Activated CD8-positive, alpha-beta T cell treated with anti-CD3 and anti-CD28 coated beads for 36 hours (primary cell): ENCODE data around the gene ASTN2. TPM values are rescaled to one million over a fixed set of nuclear protein-coding genes. Genes with fewer than 3 reads are reported as not detected.

Source experiments
- ATAC-seq: fragments of 200-7000 bp; cut with Tn5 transposase; one replicate; pipeline ENCODE4 v1.10.0; 2021; ENCODE audit warnings: mild to moderate bottlenecking, moderate library complexity
- CTCF ChIA-PET: fragments of 350-600 bp; sonication (Branson Sonifier 250); formaldehyde crosslinking; loops from one replicate; lab custom pipeline; 2021; ENCODE audit warnings: antibody characterized with exemption; lab: Charles Lee
- POLR2A ChIA-PET: fragments of 350-600 bp; sonication (Branson Sonifier 250); formaldehyde crosslinking; loops from one replicate; lab custom pipeline; 2021; ENCODE audit warnings: antibody characterized with exemption; lab: Charles Lee
- DNase-seq: peaks from one replicate; pipeline ENCODE4 v3.0.0-alpha.2; 2020
- H3K27ac Mint-ChIP-seq: one replicate; pipeline ENCODE4 v1.8.0; 2021; ENCODE audit warnings: mild to moderate bottlenecking, mixed read lengths
- H3K27me3 Mint-ChIP-seq: one replicate; pipeline ENCODE4 v1.8.0; 2021; ENCODE audit warnings: mixed read lengths
- H3K36me3 Mint-ChIP-seq: one replicate; pipeline ENCODE4 v1.8.0; 2021; ENCODE audit warnings: low read depth, mixed read lengths
- H3K4me1 Mint-ChIP-seq: one replicate; pipeline ENCODE4 v1.8.0; 2021; ENCODE audit warnings: low read depth, mixed read lengths
- H3K4me3 Mint-ChIP-seq: one replicate; pipeline ENCODE4 v1.8.0; 2021; ENCODE audit warnings: mild to moderate bottlenecking, moderate library complexity, mixed read lengths
- H3K9me3 Mint-ChIP-seq: one replicate; pipeline ENCODE4 v1.8.0; 2021; ENCODE audit warnings: mixed read lengths
- CTCF ChIP-seq: fragments of 200-600 bp; IDR thresholded peaks from one replicate; pipeline ENCODE4 v1.8.0; 2022; ENCODE audit warnings: antibody characterized with exemption, mild to moderate bottlenecking
- intact Hi-C: fragments of 100-400 bp; cut with micrococcal nuclease; formaldehyde crosslinking; loops from one replicate; pipeline ENCODE4 v1.10.0; 2022
- total RNA-seq, 2 experiments: library from RNA; stranded (reverse); gene quantifications; one replicate each; pipeline ENCODE4 v1.2.3, GENCODE V29; 2021

The ASTN2 gene
- total RNA-seq, 2 experiments from 2014 or later: 5.2 to 5.7 TPM

DNA sequence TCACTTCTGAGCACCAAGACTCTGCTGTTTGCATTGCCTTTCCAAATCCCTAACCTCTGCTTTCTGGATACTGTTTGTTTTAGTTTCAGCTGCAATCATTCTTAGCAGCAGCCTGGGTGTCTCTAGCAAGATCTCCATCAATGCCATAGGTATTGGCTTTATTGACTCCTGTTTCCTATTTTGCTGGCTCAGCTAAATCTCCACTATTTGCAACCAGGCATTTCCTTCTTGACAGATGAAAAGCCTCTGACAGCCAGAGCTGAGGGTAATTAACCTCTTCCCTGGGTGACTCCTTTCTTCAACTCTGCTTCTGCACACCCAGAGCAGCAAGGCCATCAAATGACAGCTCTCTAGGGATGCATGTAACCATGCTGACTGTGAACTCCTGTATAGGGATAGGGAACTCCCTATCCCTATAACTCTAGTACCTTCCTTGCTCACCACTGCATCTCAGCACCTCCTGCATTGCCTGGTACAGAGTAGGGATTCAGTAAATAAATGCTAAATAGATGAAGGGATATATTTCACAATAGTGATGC lies 434.2 kb downstream of the ASTN2 start:
- no peak for ATAC-seq
- no peak for TF ChIP-seq CTCF

GRCh38 chr9:116979456-116979855 lies 435.4 kb downstream of the ASTN2 start:
- ChIA-PET CTCF (no interaction called here), POLR2A (no interaction called here)
- Mint-ChIP-seq H3K9me3 (no peaks in the 10 kb centered on the region), H3K36me3 (no peaks in the 10 kb centered on the region), H3K27ac (no peak overlapping the region), H3K27me3 (peaks cover 2% of the 10 kb centered on the region), H3K4me1 (no peaks in the 10 kb centered on the region), H3K4me3 (no peak overlapping the region)
- intact Hi-C loops: no loop called here
- no peak for TF ChIP-seq CTCF
- DNase-seq: no peak
- no peak for ATAC-seq

More for the DNA sequence above, 434.2 kb downstream of the ASTN2 start:
- intact Hi-C loops: no loop called here
- H3K36me3 Mint-ChIP-seq: no peaks in the 10 kb centered on the region
- H3K4me3 Mint-ChIP-seq: no peak overlapping the region
- H3K4me1 Mint-ChIP-seq: no peaks in the 10 kb centered on the region
- H3K27me3 Mint-ChIP-seq: peaks cover 2% of the 10 kb centered on the region
- no peaks in the 10 kb centered on the region for H3K9me3 Mint-ChIP-seq
- ChIA-PET POLR2A (no interaction called here), CTCF (no interaction called here)
- no peak for DNase-seq
- H3K27ac Mint-ChIP-seq: no peak overlapping the region

GRCh38 chr9:116978155-116978554 lies 436.7 kb downstream of the ASTN2 start:
- Mint-ChIP-seq H3K27me3 (peaks cover 2% of the 10 kb centered on the region), H3K9me3 (no peaks in the 10 kb centered on the region), H3K36me3 (no peaks in the 10 kb centered on the region), H3K27ac (no peak overlapping the region), H3K4me1 (no peaks in the 10 kb centered on the region), H3K4me3 (no peak overlapping the region)
- intact Hi-C loops: no loop called here
- POLR2A ChIA-PET: no interaction called here
- CTCF ChIA-PET: no interaction called here
- TF ChIP-seq CTCF: no peak
- ATAC-seq (no peak), DNase-seq (no peak)

DNA sequence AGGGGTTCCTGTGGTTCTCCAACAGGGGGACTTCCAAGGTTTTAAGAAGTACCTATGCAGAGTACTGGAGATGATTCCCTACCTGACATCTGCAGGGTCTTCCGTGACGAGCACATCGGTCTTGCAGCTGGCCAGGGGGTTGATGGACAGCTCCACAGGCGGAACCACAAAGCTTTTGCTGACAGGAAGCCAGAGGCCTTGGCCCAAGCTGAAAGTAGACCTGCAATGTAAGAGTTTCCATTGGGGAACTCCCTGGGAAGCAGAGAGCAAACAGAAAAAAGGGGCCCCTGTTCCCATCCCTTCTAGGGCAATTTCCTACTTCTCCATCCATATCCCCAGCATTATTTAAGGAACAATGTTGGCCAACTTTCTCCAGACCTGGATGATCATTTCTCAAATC lies 439.7 kb downstream of the ASTN2 start:
- intact Hi-C loops: no loop called here
- DNase-seq (no peak), ATAC-seq (no peak)
- no peak overlapping the region for H3K4me3 Mint-ChIP-seq
- H3K27ac Mint-ChIP-seq: no peak overlapping the region
- POLR2A ChIA-PET: no interaction called here
- H3K36me3 Mint-ChIP-seq: no peaks in the 10 kb centered on the region
- H3K27me3 Mint-ChIP-seq: peaks cover 2% of the 10 kb centered on the region
- no peaks in the 10 kb centered on the region for H3K9me3 Mint-ChIP-seq
- H3K4me1 Mint-ChIP-seq: no peaks in the 10 kb centered on the region
- no peak for TF ChIP-seq CTCF
- CTCF ChIA-PET: no interaction called here

GRCh38 chr9:116966199-116966598 lies 448.7 kb downstream of the ASTN2 start:
- ChIA-PET POLR2A (no interaction called here), CTCF (interaction anchor here (0.5 kb wide), 1 partner anchor 79 kb away, joined by 3 read pairs; no protein-coding TSS in a partner anchor)
- Mint-ChIP-seq H3K36me3 (no peaks in the 10 kb centered on the region), H3K4me3 (no peak overlapping the region), H3K27me3 (no peaks in the 10 kb centered on the region), H3K4me1 (no peaks in the 10 kb centered on the region), H3K9me3 (no peaks in the 10 kb centered on the region), H3K27ac (no peak overlapping the region)
- no peak for TF ChIP-seq CTCF
- ATAC-seq (no peak), DNase-seq (no peak)
- intact Hi-C loops: no loop called here
